ENCODE measurements around the gene CDKN2A. TPM values are rescaled to one million over a fixed set of nuclear protein-coding genes. Genes with fewer than 3 reads are reported as not detected.

Gene CDKN2A
- polyA plus RNA-seq, 1 donor (not counting 4 experiments of a cell fraction or from before 2014, with no cell fraction given) = 65.3 TPM

DNA sequence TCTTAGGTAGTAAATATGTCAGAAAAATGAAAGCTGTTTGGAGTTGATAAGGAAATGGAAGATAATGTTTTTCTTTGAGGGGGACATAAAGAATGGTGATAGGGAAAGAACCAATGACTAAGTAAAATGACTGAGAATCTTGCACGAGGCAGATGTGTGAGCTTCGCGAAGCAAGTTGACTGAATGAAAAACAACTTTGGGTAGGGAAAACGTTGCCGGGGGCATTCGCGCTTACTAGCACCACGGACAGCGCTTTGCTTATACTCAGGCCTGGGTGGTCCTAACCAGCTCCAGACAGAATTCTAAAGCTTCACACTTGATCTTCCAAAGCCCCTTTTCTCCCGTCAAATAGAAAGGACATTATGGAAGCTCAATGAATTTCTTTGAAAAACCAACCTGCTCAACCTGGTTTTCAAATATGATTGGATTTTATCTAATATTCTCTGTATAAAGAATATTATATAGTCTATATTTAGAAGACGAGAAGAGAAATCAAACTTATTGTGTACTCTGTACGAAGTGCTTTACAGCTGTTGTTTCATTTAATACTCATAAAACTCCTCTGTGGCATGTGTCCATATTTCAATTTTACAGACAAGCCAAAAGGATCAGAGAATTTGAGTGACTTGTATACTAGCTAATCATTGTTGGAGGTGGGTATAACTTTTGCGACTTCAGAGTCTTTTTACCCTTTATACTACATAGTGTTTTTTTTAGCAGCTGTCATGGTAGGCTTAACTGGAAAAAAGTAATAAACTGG is 16.9 kb upstream of the CDKN2A start:
- Histone ChIP-seq H3K9me3 (ENCODE audit: control insufficient read depth, low read depth, low read length) (no peaks in the 10 kb centered on the region), H3K79me2 (ENCODE audit: control insufficient read depth, insufficient read depth, low read length) (peaks cover 15% of the 10 kb centered on the region), H3K4me3 (ENCODE audit: control insufficient read depth in 2 of 3, extremely low read depth in 1 of 3, insufficient read depth in 2 of 3, low read depth in 1 of 3, low read length in 3 of 3) (no peak overlapping the region), H4K20me1 (ENCODE audit: control insufficient read depth, extremely low read depth, insufficient read depth, low read length) (no peaks in the 10 kb centered on the region), H3K9ac (ENCODE audit: control insufficient read depth, extremely low read depth, insufficient read depth, low read length) (no peak overlapping the region), H3K9me1 (ENCODE audit: control insufficient read depth, extremely low read depth, insufficient read depth, low read length) (no peaks in the 10 kb centered on the region), H2AFZ (ENCODE audit: control insufficient read depth, low read length) (no peak overlapping the region), H3K36me3 (ENCODE audit: control insufficient read depth in 2 of 2, extremely low read depth in 1 of 2, insufficient read depth in 2 of 2, low read length in 2 of 2) (no peaks in the 10 kb centered on the region), H3K27ac (ENCODE audit: control insufficient read depth, insufficient read depth, low read length) (no peak overlapping the region), H3K27me3 (ENCODE audit: control insufficient read depth, extremely low read depth, insufficient read depth, low read length) (no peaks in the 10 kb centered on the region), H3K4me2 (ENCODE audit: control insufficient read depth, extremely low read depth, insufficient read depth, low read depth, low read length) (no peak overlapping the region), H3K4me1 (ENCODE audit: control insufficient read depth, extremely low read depth, insufficient read depth, low read length) (peaks cover 7% of the 10 kb centered on the region)
- DNase-seq (ENCODE audit: low read depth, low spot score) = no peak
- dilution Hi-C loops (cut with MboI; ENCODE audit: extremely low pct_ligation_motif_present, low sequenced_read_pairs) = no loop called here
- no peak for TF ChIP-seq EZH2 (IDR thresholded peaks at IDR 0.05; ENCODE audit: low read length)
- TF ChIP-seq, protein P1, sequence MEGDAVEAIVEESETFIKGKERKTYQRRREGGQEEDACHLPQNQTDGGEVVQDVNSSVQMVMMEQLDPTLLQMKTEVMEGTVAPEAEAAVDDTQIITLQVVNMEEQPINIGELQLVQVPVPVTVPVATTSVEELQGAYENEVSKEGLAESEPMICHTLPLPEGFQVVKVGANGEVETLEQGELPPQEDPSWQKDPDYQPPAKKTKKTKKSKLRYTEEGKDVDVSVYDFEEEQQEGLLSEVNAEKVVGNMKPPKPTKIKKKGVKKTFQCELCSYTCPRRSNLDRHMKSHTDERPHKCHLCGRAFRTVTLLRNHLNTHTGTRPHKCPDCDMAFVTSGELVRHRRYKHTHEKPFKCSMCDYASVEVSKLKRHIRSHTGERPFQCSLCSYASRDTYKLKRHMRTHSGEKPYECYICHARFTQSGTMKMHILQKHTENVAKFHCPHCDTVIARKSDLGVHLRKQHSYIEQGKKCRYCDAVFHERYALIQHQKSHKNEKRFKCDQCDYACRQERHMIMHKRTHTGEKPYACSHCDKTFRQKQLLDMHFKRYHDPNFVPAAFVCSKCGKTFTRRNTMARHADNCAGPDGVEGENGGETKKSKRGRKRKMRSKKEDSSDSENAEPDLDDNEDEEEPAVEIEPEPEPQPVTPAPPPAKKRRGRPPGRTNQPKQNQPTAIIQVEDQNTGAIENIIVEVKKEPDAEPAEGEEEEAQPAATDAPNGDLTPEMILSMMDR (optimal IDR thresholded peaks at IDR 0.05 in 1 of 3, IDR thresholded peaks at IDR 0.05 in 1 of 3, conservative IDR thresholded peaks at IDR 0.05 in 1 of 3; ENCODE audit: extremely low read depth in 1 of 3, insufficient read depth in 2 of 3, low read length in 3 of 3) = no peak
- FAIRE-seq = no peak

DNA sequence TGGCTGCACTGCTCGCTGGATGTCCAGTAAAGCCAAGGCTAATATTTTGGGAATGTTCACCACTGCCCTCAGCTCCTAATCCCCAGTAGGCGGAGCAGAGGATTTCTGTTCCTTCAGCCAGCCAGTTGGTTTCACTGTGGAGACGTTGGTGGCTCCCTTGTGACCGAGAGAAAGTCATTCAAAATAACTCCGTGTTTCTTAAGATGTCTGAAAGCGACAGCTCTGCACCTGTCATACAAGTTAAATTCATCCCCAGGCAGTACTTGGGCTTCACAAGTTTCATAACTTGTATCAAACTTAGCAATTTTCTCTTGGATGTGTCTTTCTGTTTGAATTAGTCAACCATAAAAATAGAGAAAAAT is 15.3 kb upstream of the CDKN2A start:
- TF ChIP-seq, protein P1 (optimal IDR thresholded peaks at IDR 0.05 in 1 of 3, IDR thresholded peaks at IDR 0.05 in 1 of 3, conservative IDR thresholded peaks at IDR 0.05 in 1 of 3; ENCODE audit: extremely low read depth in 1 of 3, insufficient read depth in 2 of 3, low read length in 3 of 3) = peak in 2 of 3 experiments; percentile 3 to 6
- no peak for TF ChIP-seq EZH2 (IDR thresholded peaks at IDR 0.05; ENCODE audit: low read length)
- DNase-seq (ENCODE audit: low read depth, low spot score) (no peak), FAIRE-seq (no peak)
- Histone ChIP-seq H3K27ac (ENCODE audit: control insufficient read depth, insufficient read depth, low read length) (peak overlapping the region; percentile 3), H3K4me2 (ENCODE audit: control insufficient read depth, extremely low read depth, insufficient read depth, low read depth, low read length) (peak overlapping the region; percentile 68), H3K36me3 (ENCODE audit: control insufficient read depth in 2 of 2, extremely low read depth in 1 of 2, insufficient read depth in 2 of 2, low read length in 2 of 2) (peaks cover 0 to 2% of the 10 kb centered on the region in 2 experiments), H4K20me1 (ENCODE audit: control insufficient read depth, extremely low read depth, insufficient read depth, low read length) (no peaks in the 10 kb centered on the region), H2AFZ (ENCODE audit: control insufficient read depth, low read length) (peak overlapping the region; percentile 14), H3K79me2 (ENCODE audit: control insufficient read depth, insufficient read depth, low read length) (peaks cover 24% of the 10 kb centered on the region), H3K27me3 (ENCODE audit: control insufficient read depth, extremely low read depth, insufficient read depth, low read length) (no peaks in the 10 kb centered on the region), H3K4me1 (ENCODE audit: control insufficient read depth, extremely low read depth, insufficient read depth, low read length) (peaks cover 13% of the 10 kb centered on the region), H3K9ac (ENCODE audit: control insufficient read depth, extremely low read depth, insufficient read depth, low read length) (peak overlapping the region; percentile 93), H3K9me3 (ENCODE audit: control insufficient read depth, low read depth, low read length) (no peaks in the 10 kb centered on the region), H3K4me3 (ENCODE audit: control insufficient read depth in 2 of 3, extremely low read depth in 1 of 3, insufficient read depth in 2 of 3, low read depth in 1 of 3, low read length in 3 of 3) (peak overlapping the region; percentile 1 to 84 (median 43)), H3K9me1 (ENCODE audit: control insufficient read depth, extremely low read depth, insufficient read depth, low read length) (no peaks in the 10 kb centered on the region)
- dilution Hi-C loops (cut with MboI; ENCODE audit: extremely low pct_ligation_motif_present, low sequenced_read_pairs) = no loop called here
